ENCODE data around the gene FKBP7.

DNA sequence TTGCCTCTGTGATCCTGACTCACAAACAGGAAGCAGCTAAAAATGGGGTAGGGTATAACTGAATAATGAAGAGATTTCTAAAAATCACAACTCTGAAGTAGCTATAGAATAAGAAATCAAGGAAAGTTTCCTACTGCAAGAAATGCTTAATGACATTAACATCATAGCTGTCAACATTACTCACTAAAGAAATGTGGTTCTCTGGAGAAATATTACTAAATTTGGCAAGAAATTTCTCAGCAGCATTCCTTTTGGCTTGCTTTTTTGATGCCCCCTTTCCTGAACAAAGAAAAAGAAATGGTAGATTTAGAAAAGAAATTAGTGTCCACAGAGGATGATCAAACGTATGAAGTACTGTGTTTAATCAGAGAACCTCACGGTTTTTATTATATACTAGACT, 37.0 kb downstream of the FKBP7 start:
- TF ChIP-seq, protein P1, sequence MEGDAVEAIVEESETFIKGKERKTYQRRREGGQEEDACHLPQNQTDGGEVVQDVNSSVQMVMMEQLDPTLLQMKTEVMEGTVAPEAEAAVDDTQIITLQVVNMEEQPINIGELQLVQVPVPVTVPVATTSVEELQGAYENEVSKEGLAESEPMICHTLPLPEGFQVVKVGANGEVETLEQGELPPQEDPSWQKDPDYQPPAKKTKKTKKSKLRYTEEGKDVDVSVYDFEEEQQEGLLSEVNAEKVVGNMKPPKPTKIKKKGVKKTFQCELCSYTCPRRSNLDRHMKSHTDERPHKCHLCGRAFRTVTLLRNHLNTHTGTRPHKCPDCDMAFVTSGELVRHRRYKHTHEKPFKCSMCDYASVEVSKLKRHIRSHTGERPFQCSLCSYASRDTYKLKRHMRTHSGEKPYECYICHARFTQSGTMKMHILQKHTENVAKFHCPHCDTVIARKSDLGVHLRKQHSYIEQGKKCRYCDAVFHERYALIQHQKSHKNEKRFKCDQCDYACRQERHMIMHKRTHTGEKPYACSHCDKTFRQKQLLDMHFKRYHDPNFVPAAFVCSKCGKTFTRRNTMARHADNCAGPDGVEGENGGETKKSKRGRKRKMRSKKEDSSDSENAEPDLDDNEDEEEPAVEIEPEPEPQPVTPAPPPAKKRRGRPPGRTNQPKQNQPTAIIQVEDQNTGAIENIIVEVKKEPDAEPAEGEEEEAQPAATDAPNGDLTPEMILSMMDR (IDR thresholded peaks at IDR 0.05; ENCODE audit: insufficient read depth, low read length, poor library complexity, severe bottlenecking), result no peak
- TF ChIP-seq EZH2phosphoT487 (conservative IDR thresholded peaks at IDR 0.05; ENCODE audit: low read length), result no peak

Data from SU-DHL-6 (cell line).